ENCODE data around the gene CA12.
"Not testable (repeated sequence)": the region's sequence is repeated elsewhere in the genome, so short reads cannot be mapped to it uniquely, and the experiment has no call there.

The CA12 gene

DNA sequence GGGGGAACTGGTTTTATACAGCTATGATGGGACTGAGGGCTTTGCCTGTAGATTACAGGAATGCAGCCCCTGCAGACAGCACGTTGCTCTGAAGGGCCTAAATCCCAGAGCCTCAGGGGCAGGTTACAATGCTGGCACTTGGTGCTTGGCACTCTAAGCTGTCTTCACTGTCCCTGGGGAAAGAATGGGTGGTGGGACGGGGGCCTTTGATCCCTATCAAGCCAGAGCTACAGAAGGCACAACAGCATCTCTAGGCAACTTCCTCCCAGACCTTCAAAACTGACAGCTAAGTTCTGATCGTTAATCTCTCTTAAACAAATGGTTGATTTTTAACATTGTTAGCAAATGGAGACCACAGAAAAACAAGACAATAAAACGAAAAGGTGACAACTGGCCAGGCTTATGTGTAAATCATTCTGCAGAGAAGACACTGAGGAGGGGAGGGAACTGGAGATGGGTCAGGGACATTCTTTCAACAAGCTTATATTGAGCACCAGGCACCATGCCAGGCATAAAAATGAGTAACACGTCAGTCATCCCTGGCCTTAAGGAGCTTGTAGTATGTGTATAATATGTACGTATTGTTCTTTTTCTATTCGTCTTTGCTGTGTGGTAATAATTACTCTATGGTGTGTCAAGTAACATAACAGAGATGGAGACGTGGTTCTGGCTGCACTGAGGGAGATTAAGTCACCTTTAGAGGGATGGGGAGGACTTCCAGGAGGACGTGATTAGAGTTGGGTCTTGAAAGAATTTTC, 49.1 kb downstream of the CA12 start:
- no peak for DNase-seq

GRCh38 chr15:63331456-63331855, 50.2 kb downstream of the CA12 start:
- DNase-seq, result no peak

DNA sequence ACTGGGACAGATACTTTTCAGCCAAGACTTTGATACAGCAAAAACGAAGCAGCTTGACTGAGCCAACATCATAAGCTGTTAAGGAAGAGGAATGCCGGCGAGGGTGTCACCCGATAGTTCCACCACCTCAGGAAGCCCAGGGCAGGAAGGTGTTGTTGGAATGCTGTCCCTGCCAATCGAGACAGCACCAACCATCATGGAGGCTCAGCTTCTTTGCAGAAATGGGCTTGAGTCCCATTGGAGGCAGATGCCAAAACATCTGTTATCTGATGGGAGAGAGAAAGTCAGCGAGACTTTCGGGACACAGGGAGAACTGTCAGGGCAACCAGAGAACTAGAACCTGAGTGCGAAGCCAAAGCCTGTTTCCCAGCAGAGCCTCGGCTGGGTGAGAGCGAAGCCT, 50.7 kb downstream of the CA12 start:
- no peak for DNase-seq

DNA sequence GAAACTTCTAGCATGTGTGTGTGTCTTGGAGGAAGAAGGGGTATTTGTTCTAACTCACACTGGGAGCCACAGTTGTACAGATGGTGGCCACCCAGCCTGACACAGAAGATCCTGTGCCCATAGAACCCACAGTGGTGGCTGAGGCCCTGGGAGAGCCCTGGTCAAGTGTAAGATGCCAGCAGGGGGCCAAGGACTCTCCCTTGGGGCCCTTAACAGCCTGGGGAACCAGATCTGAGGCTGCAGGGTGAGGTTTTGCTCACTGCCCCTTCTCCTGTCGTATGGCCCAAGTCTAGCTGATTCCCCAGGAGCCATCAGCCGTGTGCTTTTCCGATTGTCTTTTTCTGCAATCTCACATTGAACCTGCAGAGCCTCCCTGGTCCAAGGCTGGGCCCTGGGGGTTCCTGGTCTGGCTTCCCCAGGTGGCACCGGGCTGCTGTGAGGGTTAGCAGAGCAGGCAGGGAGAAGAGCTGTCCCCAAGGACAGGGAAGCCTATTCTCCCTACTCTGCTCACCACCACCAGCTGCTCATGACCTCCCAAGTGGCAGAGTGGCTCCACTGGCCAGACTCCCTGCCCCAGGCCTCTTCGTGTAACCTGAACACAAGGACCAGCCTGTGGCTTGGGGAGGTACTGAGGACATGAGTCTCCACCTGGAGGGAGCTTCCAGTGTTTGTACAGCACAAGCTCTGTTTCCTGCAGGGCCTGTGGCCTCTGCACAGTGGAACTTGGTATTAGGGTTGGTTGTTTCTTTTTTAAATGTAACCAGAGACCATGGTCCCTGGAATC, 51.9 kb downstream of the CA12 start:
- peak; percentile 48 for DNase-seq

DNA sequence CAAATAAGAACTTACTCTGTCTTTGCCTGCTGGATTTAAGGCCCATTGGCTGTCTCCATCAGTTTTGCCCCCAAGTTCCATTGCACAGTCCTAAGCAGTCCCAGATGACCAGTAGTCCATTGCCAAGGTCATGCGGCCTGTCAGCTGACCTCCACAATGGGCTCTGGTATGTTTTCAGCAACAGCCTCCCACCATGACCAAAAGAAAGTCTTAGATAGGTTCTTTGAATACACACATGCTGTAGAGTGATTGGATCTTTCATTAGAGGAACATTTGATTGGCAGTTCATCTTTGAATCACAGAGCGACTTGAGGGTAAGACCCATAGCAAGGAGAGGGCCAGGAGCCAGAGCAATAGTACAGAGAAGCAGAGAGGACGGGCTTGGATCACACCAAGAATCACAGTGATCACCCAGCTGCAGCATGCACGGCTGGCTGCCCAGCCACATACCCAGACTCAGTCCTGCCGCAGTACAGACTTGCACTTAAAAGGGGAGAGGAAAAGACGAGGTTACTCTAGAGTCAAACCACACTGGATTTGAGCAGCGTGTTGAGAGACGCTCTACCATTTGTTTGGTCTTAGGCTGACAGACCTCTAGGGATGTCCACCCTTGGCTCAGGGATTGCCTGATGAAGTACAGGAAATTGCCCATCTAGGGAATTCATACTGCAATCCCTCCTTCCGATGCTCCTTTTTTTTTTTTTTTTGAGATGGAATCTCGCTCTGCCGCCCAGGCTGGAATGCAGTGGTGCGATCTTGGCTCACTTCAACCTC, 53.8 kb downstream of the CA12 start:
- DNase-seq, result no peak

DNA sequence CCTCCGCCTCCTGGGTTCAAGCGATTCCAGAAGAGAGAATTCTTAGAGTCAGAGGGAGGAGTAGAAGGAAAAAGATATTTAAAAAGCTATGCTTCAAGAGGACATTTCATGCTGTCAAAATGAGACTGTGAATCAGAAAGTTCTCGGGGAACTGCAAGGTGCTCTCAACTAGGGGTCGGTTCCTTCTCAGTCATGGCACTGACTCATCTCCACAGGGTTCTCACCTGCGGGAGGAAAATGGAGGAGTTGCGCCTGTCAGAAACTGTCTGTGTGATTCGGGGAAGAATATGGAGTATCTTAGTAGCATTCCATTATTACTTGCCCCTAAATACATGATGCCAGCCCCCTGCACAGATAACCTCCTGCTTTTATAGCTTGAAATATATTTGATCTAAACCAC, 56.9 kb downstream of the CA12 start:
- no peak for DNase-seq

DNA sequence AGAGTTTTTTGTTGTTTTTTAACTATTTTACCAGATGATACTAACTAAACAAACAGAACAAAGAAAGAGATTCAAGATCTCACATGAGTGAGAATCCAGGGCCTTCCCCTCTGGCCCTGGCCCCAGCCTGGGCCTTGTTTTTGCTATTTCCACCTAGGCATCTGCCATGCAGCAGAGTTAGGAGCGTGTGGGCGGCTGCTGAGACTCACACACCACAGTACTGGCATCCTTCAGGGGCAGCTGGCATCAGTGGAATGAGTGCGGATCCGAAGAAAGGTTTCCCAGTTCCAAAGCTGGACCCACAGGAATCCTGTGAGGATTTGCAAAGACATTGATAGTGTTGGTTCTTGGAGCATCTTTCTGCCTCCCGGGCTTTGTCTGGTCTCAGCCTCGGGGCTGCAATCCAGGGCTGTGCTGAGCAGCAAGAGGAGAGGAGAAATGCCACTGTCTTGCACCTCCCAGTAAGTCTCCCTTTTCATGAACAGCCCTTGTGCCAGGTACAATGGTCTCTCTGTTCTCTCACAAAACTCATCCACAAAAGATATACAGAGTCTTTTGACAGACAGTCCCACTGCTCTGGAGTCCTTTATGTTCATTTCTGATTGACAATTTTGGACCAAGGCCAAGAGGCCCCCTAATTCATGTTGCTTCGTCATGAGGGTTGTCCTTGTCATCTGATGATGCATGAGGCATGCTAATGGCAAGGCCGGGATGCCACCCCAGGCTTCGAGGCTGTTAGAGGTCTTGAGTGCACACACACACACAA, 57.7 kb downstream of the CA12 start:
- no peak for DNase-seq

DNA sequence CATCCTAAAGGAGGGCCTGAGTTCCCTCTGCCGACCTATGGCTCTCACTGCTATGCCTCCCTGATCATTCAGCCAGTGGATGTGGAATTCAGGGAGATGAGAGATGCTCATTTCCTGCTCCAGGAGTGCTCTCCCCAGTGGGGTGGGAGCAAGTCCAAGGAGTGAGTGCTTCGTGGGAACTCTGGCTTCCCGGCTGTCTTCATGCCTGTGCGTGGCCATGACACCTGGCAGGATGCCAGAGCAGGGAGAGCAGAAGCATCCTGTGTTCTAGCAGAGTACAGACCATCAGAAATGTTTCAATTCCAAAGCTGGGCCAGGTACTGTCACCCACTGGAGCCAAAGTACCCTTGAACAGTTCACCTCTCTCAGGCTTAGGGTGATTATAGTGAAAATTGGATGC, 59.1 kb downstream of the CA12 start:
- DNase-seq, result no peak

- DNase-seq, result no peak
Observed at GRCh38 chr15:63321462-63321861, 60.2 kb downstream of the CA12 start.

DNA sequence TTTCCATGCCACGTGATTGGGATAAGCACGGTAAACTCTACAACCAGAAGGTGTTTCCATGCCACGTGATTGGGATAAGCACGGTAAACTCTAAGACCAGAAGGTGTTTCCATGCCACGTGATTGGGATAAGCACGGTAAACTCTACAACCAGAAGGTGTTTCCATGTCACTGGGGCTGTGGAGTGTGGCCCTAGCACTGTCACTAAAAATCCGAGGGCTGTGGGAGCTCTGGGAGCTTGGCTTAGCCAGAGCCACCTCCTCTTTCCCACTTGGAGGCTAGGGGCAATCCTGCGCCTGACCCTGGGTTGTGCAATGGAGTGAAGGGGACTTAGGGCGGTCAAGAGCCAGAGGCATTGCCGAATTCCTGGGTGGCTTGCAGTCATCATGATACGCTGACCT, 60.7 kb downstream of the CA12 start:
- not testable (repeated sequence) for DNase-seq

GRCh38 chr15:63320446-63320845, 61.2 kb downstream of the CA12 start:
- not testable (repeated sequence) for DNase-seq

- no peak for DNase-seq
Observed at GRCh38 chr15:63319065-63319464, 62.6 kb downstream of the CA12 start.

DNA sequence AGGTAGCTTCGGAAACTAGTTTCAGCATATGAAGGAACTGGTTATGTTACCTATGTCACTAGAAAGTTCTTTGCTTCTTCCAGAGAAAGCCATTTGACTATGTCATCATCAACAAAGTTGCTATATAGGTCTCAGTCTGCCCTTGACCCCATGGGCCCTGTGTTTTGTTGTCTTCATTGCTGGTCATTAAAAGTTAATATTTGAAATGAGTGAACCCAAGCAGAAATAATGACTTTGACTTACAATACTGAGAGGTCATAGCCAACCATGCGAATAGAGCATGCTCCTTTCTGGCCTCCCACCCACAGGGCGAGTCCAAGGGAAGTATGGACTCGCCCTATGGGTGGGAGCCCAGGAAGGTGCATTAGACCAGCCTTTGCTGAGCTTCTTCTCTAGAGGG, 63.3 kb downstream of the CA12 start:
- no peak for DNase-seq

- no peak for DNase-seq
Observed at GRCh38 chr15:63314409-63314808, 67.2 kb downstream of the CA12 start.

- DNase-seq, result no peak
Observed at GRCh38 chr15:63313825-63314224, 67.8 kb downstream of the CA12 start.

- DNase-seq, result no peak
Observed at GRCh38 chr15:63312286-63312685, 69.4 kb downstream of the CA12 start.

DNA sequence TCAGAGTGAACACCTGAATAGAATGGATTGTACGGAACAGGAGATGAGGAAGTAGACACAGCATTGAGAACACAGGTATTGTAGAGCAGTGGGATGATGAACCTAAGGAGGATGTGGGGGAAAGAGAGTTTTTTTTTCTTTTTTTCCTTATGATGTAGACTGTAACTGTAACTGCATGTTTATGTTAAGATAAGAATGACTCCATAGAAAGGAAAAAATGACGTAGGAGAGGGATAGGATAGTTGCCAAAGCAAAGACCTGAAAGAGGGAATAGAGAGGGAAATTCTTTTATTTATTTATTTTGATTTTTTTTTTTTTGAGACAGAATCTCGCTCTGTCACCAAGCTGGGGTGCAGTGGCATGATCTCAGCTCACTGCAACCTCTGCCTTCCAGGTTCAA, 71.0 kb downstream of the CA12 start:
- no peak for DNase-seq

DNA sequence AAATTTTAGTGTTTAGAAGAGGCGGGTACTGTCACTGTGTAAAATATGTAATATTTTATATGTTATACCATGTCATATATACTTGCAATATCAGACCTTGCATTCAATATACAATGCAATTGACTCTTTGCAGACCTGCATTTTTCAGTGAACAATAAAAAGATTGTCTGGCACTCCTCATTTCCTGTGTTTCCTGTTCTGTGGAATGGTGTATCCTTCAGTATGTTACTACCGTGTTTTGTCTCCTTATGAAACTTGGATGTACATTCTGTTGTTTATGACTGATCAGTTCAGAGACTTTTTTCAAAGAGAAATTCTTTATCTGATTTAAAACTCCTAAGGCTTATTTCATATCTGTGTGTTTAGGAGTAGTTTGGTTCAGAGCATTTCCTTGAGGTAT, 72.7 kb downstream of the CA12 start:
- no peak for DNase-seq

DNA sequence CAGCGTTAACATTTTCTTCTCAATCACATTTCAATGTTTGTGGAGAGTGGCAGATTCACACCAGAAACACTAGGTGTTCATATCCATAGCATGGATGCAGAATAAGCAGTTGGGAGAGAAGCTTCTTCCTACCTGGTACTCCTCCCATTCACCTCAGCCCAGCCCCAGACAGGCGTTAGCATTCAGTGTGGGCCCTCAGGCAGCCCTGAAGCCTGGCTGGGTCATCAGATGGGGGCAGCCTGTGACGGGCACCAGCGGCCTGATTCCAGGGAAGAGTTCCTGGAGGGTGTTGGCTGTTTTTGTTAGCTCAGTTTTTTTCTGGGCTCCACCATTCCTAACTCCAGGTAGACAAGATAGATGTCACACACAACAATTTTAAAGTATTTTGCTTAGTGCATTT, 73.2 kb downstream of the CA12 start:
- DNase-seq, result no peak

GRCh38 chr15:63306492-63307073, 75.1 kb downstream of the CA12 start:
- no peak for DNase-seq

GRCh38 chr15:63305260-63305659, 76.4 kb downstream of the CA12 start:
- DNase-seq, result no peak

- DNase-seq, result no peak
Observed at GRCh38 chr15:63301088-63301487, 80.6 kb downstream of the CA12 start.
